Duodenal mucosa (tissue), 2 donors: ENCODE data around the gene C6orf47.

Source experiments
- H3K27ac ChIP-seq: one replicate; pipeline ENCODE4 v1.7.0; 2013; ENCODE audit warnings: low read depth, low read length
- H3K27me3 ChIP-seq, 2 donors: one replicate each; pipeline ENCODE4 v1.7.0; 2013; ENCODE audit warnings: low read length in 2 of 2, control low read depth in 1 of 2; ENCODE audit not compliant: insufficient read depth in 2 of 2, control insufficient read depth in 1 of 2
- H3K36me3 ChIP-seq, 2 donors: one replicate each; pipeline ENCODE4 v1.7.0; 2013; ENCODE audit warnings: low read length in 2 of 2, control low read depth in 1 of 2; ENCODE audit not compliant: insufficient read depth in 2 of 2, control insufficient read depth in 1 of 2
- H3K4me1 ChIP-seq, 2 donors: one replicate each; pipeline ENCODE4 v1.7.0; 2013; ENCODE audit warnings: low read length in 2 of 2, control low read depth in 1 of 2; ENCODE audit not compliant: insufficient read depth in 2 of 2, control insufficient read depth in 1 of 2
- H3K4me3 ChIP-seq, 2 donors: one replicate each; pipeline ENCODE4 v1.7.0; 2013; ENCODE audit warnings: low read length in 2 of 2, low read depth in 1 of 2
- H3K9ac ChIP-seq, 2 donors: one replicate each; pipeline ENCODE4 v1.7.0; 2013; ENCODE audit warnings: low read length in 2 of 2, low read depth in 1 of 2
- H3K9me3 ChIP-seq, 2 donors: one replicate each; pipeline ENCODE4 v1.7.0; 2013; ENCODE audit warnings: low read length in 2 of 2, control low read depth in 1 of 2; ENCODE audit not compliant: control insufficient read depth in 1 of 2

C6orf47 gene

DNA sequence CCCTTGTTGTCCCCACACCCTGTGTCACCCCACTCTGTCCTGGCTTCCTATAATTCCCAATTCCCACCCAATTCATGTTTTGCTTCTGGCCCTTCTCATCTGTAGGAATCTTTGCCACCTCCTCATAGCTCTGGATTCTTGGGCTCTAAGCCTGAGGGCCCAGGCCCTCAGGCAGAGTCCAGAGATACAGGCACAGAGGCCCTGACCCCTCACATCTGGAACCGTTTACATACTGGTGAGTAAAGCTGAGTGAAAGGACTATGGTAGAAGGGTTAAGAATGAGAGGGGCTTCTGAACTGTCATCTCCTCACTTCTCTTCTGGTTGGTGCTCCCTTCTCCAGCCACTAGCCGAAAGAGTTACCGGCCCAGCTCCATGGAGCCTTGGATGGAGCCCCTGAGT lies 26.4 kb downstream of the C6orf47 start:
- Histone ChIP-seq H3K4me3 (no peak overlapping the region), H3K9ac (no peak overlapping the region), H3K9me3 (no peaks in the 10 kb centered on the region), H3K27me3 (no peaks in the 10 kb centered on the region), H3K27ac (no peak overlapping the region), H3K4me1 (no peaks in the 10 kb centered on the region), H3K36me3 (peaks cover 61 to 90% of the 10 kb centered on the region in 2 donors)

DNA sequence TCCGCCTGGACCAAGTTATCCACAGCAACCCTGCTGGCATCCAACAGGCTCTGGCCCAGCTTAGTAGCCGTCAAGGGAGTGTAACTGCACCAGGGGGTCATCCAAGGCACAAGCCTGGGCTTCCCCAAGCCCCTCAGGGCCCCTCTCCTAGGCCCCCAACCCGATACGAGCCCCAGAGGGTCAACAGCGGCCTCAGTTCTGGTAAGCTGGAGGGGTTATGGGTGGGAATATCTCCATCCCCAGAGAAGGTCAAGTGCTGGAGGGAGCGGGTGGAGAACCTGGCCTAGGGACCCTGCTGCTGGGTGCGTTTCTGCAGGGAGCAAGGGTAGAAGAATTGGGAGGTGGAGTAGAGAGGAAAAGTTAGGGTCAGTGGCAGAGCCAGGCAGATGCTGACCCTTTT lies 27.1 kb downstream of the C6orf47 start:
- Histone ChIP-seq H3K27ac (no peak overlapping the region), H3K36me3 (peaks cover 63 to 90% of the 10 kb centered on the region in 2 donors), H3K9ac (no peak overlapping the region), H3K4me3 (no peak overlapping the region), H3K4me1 (no peaks in the 10 kb centered on the region), H3K9me3 (no peaks in the 10 kb centered on the region), H3K27me3 (no peaks in the 10 kb centered on the region)

DNA sequence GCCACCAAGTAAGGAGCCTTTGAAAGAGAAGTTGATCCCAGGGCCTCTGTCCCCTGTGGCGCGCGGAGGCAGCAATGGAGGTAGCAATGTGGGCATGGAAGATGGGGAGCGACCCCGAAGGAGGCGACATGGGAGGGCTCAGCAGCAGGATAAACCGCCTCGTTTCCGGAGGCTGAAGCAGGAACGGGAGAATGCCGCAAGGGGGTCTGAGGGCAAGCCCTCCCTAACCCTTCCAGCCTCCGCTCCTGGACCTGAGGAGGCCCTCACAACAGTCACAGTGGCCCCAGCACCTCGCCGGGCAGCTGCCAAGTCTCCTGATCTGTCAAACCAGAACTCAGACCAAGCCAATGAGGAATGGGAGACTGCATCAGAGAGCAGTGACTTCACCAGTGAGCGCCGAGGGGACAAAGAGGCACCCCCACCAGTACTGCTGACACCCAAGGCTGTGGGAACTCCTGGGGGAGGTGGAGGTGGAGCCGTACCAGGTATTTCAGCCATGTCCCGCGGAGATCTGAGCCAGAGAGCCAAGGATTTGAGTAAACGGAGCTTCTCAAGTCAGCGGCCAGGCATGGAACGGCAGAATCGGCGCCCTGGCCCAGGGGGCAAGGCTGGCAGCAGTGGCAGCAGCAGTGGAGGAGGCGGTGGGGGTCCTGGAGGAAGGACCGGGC lies 28.2 kb downstream of the C6orf47 start:
- Histone ChIP-seq H3K27me3 (no peaks in the 10 kb centered on the region), H3K27ac (no peak overlapping the region)

DNA sequence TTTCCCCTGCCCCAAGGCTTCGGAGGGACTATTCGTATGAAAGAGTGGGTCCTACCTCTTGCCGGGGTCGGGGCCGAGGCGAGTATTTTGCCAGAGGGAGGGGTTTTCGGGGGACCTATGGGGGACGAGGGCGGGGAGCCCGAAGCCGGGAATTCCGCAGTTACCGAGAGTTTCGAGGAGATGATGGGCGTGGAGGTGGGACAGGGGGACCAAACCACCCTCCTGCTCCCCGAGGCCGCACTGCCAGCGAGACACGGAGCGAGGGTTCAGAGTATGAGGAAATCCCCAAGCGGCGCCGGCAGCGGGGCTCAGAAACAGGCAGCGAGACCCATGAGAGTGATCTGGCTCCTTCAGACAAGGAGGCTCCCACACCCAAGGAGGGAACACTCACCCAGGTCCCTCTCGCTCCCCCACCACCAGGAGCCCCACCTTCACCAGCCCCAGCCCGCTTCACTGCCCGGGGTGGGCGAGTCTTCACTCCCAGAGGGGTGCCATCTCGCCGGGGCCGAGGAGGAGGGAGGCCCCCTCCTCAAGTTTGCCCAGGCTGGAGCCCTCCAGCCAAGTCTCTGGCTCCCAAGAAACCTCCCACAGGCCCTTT lies 28.8 kb downstream of the C6orf47 start:
- Histone ChIP-seq H3K4me3 (no peak overlapping the region), H3K9ac (no peak overlapping the region), H3K9me3 (no peaks in the 10 kb centered on the region), H3K27me3 (no peaks in the 10 kb centered on the region), H3K4me1 (no peaks in the 10 kb centered on the region), H3K36me3 (peaks cover 66 to 93% of the 10 kb centered on the region in 2 donors), H3K27ac (no peak overlapping the region)

More for the DNA sequence above, 28.2 kb downstream of the C6orf47 start:
- H3K36me3 ChIP-seq, result peaks cover 70 to 93% of the 10 kb centered on the region in 2 donors
- H3K4me3 ChIP-seq, result no peak overlapping the region
- H3K4me1 ChIP-seq, result no peaks in the 10 kb centered on the region
- H3K9ac ChIP-seq, result no peak overlapping the region
- no peaks in the 10 kb centered on the region for H3K9me3 ChIP-seq

DNA sequence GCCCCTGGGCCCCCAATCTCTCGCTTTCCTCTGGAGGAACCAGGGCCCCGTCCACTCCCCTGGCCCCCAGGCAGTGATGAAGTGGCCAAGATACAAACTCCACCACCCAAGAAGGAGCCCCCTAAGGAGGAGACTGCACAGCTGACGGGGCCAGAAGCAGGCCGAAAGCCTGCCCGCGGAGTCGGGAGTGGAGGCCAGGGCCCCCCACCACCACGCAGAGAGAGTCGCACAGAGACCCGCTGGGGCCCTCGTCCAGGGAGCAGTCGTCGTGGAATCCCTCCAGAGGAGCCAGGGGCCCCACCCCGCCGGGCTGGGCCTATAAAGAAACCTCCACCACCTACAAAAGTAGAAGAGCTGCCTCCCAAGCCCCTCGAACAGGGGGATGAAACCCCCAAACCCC lies 29.4 kb downstream of the C6orf47 start:
- Histone ChIP-seq H3K4me3 (no peak overlapping the region), H3K4me1 (no peaks in the 10 kb centered on the region), H3K9ac (no peak overlapping the region), H3K36me3 (peaks cover 65 to 93% of the 10 kb centered on the region in 2 donors), H3K9me3 (no peaks in the 10 kb centered on the region), H3K27me3 (no peaks in the 10 kb centered on the region), H3K27ac (no peak overlapping the region)

DNA sequence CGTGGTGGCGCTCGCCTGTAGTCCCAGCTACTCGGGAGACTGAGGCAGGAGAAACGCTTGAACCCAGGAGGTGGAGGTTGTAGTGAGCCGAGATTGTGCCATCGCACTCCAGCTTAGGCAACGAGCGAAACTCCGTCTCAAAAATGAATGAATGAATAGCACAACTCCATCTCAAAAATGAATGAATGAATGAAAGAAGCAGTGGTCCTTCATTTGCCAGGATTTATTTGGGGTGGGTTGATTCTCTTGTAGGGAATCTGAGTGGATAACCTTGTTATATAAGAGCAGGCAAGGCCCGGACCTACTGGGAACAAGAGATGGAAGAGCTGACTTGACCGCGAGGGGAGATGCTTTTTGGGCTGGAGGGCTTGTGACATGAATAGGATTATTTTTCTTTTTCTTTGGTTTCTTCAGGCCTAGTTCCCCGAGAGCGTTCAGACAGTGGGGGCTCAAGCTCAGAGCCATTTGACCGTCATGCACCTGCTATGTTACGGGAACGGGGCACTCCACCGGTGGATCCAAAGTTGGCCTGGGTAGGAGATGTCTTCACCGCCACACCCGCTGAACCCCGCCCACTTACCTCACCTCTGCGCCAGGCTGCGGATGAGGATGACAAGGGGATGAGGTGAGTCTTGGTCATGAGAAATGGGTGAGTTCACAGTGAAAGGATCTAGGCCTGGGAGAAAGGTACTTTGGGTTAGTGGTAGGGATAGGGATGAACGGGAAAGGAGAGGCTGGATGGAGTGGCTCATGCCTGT lies 30.2 kb downstream of the C6orf47 start:
- H3K9ac ChIP-seq, result no peak overlapping the region
- no peaks in the 10 kb centered on the region for H3K4me1 ChIP-seq
- no peaks in the 10 kb centered on the region for H3K27me3 ChIP-seq
- H3K9me3 ChIP-seq, result no peaks in the 10 kb centered on the region
- H3K36me3 ChIP-seq, result peaks cover 65 to 93% of the 10 kb centered on the region in 2 donors
- H3K4me3 ChIP-seq, result no peak overlapping the region
- no peak overlapping the region for H3K27ac ChIP-seq

DNA sequence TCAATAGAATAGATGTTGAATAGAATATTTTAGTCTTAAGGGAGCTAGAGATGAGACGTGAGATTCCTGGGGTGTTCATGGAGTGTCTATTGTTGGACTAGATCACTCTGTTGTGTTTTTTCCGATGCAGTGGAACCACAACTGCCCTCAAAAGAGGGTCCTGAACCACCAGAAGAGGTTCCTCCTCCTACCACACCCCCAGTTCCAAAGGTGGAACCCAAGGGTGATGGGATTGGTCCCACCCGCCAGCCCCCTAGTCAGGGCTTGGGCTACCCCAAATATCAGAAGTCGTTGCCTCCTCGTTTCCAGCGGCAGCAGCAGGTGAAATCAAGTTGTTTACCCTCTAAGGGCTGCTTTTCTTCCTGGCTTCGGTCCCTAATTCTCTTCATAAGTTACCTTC lies 31.6 kb downstream of the C6orf47 start:
- H3K27ac ChIP-seq, result no peak overlapping the region
- H3K4me3 ChIP-seq, result no peak overlapping the region
- no peak overlapping the region for H3K9ac ChIP-seq
- peaks cover 63 to 93% of the 10 kb centered on the region in 2 donors for H3K36me3 ChIP-seq
- no peaks in the 10 kb centered on the region for H3K9me3 ChIP-seq
- H3K4me1 ChIP-seq, result peaks cover 0 to 3% of the 10 kb centered on the region in 2 donors
- no peaks in the 10 kb centered on the region for H3K27me3 ChIP-seq

DNA sequence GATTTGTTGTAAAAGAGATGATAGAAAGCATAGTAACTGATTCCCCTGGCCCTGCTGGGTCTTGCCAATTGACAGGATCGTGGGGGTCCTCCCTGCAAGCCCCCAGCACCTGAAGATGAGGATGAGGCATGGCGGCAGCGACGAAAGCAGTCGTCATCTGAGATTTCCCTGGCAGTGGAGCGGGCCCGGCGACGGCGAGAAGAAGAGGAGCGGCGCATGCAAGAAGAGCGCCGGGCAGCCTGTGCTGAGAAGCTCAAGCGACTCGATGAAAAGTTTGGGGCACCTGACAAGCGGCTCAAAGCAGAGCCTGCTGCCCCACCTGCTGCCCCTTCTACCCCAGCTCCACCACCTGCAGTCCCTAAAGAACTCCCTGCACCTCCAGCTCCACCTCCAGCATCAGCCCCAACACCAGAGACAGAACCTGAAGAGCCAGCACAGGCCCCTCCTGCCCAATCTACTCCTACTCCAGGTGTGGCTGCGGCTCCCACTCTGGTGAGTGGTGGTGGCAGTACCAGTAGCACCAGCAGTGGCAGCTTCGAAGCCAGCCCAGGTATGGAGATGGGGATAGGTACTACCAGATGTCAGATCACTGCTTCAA lies 32.8 kb downstream of the C6orf47 start:
- Histone ChIP-seq H3K9ac (no peak overlapping the region), H3K27me3 (no peaks in the 10 kb centered on the region), H3K4me3 (no peak overlapping the region), H3K27ac (no peak overlapping the region), H3K4me1 (peaks cover 3 to 4% of the 10 kb centered on the region in 2 donors), H3K9me3 (no peaks in the 10 kb centered on the region), H3K36me3 (peaks cover 62 to 95% of the 10 kb centered on the region in 2 donors)

DNA sequence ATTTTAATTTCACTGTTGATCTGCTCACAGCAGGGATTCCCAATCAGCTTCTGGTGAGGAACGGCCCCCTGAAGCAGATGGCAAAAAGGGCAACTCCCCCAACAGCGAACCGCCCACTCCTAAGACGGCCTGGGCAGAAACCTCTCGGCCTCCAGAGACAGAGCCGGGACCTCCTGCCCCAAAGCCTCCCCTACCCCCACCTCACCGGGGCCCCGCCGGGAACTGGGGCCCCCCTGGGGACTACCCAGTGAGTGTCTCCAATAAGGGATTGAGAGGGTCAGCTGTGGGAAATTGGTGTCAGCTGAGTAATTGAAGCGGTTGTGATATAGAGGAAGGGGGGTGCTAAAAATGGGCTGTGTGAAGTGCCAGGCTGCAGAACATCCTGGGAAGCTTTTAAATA lies 33.6 kb downstream of the C6orf47 start:
- Histone ChIP-seq H3K9ac (no peak overlapping the region), H3K9me3 (no peaks in the 10 kb centered on the region), H3K27me3 (no peaks in the 10 kb centered on the region), H3K36me3 (peaks cover 62 to 92% of the 10 kb centered on the region in 2 donors), H3K27ac (no peak overlapping the region), H3K4me3 (no peak overlapping the region), H3K4me1 (peaks cover 11 to 13% of the 10 kb centered on the region in 2 donors)

DNA sequence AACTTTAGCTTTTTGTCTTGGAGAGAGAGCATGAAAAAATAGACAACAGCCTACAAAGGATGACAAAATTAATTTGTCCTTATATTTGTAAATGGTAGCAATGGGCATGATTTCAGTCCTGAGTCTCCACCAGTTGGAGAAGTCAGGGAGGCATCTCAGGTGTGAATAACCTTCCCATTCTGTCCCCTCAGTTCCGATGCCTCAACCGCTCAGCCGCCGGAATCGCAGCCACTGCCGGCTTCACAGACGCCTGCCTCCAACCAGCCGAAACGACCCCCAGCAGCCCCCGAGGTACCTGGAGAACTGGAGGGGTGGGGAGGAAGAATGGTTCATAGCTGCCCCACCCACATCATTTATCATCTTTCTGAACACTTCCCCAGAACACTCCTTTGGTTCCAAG lies 36.5 kb downstream of the C6orf47 start:
- no peak overlapping the region for H3K4me3 ChIP-seq
- H3K9ac ChIP-seq, result no peak overlapping the region
- H3K9me3 ChIP-seq, result no peaks in the 10 kb centered on the region
- H3K36me3 ChIP-seq, result peaks cover 43 to 66% of the 10 kb centered on the region in 2 donors
- no peak overlapping the region for H3K27ac ChIP-seq
- H3K27me3 ChIP-seq, result no peaks in the 10 kb centered on the region
- peaks cover 18 to 19% of the 10 kb centered on the region in 2 donors for H3K4me1 ChIP-seq
